22Rv1 (cell line): ENCODE measurements around the gene POTEI.
"Not testable (repeated sequence)": the region's sequence is repeated elsewhere in the genome, so short reads cannot be mapped to it uniquely, and the experiment has no call there.

ENCODE experiments used
- ZFX ChIP-seq: fragments of 450-650 bp; IDR thresholded peaks from 2 replicates; pipeline ENCODE4 v1.6.1; 2017; ENCODE audit warnings: antibody characterized with exemption, borderline replicate concordance
- TF ChIP-seq, protein P1 (sequence below): fragments of 450-650 bp; IDR thresholded peaks from 2 replicates; pipeline ENCODE4 v1.5.1; 2017; ENCODE audit warnings: mild to moderate bottlenecking

DNA sequence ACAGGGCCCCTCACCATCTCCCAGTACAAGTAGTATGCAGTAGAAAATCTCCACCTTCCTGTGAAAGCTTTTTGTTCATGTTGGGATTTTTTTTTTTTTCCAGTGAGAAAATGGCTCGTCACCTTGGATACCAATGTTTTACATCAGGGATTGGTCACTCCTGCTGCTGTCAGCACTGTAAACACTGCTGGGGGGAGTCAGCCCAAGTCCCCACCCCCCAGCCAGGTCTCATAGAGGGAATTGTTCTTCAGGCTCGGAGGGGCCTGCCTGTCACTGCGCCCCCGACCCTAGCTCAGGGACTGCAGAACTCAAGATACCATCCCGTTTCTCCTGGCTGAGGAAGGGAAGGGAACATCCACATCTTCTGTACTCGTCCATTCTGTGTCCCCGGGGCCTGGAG, 11.9 kb upstream of the POTEI start, which contains the start of gene CFC1B:
- TF ChIP-seq ZFX: not testable (repeated sequence)
- TF ChIP-seq, protein P1, sequence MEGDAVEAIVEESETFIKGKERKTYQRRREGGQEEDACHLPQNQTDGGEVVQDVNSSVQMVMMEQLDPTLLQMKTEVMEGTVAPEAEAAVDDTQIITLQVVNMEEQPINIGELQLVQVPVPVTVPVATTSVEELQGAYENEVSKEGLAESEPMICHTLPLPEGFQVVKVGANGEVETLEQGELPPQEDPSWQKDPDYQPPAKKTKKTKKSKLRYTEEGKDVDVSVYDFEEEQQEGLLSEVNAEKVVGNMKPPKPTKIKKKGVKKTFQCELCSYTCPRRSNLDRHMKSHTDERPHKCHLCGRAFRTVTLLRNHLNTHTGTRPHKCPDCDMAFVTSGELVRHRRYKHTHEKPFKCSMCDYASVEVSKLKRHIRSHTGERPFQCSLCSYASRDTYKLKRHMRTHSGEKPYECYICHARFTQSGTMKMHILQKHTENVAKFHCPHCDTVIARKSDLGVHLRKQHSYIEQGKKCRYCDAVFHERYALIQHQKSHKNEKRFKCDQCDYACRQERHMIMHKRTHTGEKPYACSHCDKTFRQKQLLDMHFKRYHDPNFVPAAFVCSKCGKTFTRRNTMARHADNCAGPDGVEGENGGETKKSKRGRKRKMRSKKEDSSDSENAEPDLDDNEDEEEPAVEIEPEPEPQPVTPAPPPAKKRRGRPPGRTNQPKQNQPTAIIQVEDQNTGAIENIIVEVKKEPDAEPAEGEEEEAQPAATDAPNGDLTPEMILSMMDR: not testable (repeated sequence)
